Measurements from ENCODE around the gene AACS.

AACS gene

GRCh38 chr12:125064492-125064891 is 743 bp upstream of the AACS start:
- peak overlapping the region; percentile 81 for H3K4me2 ChIP-seq (ENCODE audit: low read depth, low read length)
- H3K4me1 ChIP-seq (ENCODE audit: low read length) = no peaks in the 10 kb centered on the region
- peak overlapping the region; percentile 75; the same call in 1 of the 2 replicates for H2AFZ ChIP-seq (ENCODE audit: low read length)
- no peaks in the 10 kb centered on the region for H4K20me1 ChIP-seq (ENCODE audit: insufficient read depth, low read length)
- H3K79me2 ChIP-seq (ENCODE audit: low read length) = peaks cover 22% of the 10 kb centered on the region
- no peak for TF ChIP-seq EZH2 (optimal IDR thresholded peaks at IDR 0.05; ENCODE audit: low read depth, low read length)
- TF ChIP-seq EZH2phosphoT487 (IDR thresholded peaks at IDR 0.05; ENCODE audit: low read length) = no peak
- no peak overlapping the region for H3K27ac ChIP-seq (ENCODE audit: low read length)
- no peaks in the 10 kb centered on the region for H3K9me2 ChIP-seq (replicated peaks; ENCODE audit: insufficient read depth, low read length)
- peak overlapping the region; percentile 70 for H3K4me3 ChIP-seq (ENCODE audit: low read length)
- no peaks in the 10 kb centered on the region for H3K36me3 ChIP-seq (replicated peaks; ENCODE audit: insufficient read depth, low read length)
- peak overlapping the region; percentile 57; the same call in 1 of the 2 replicates for H3K9ac ChIP-seq (ENCODE audit: low read length)
- H3K9me3 ChIP-seq (replicated peaks; ENCODE audit: insufficient read depth, low read length) = no peaks in the 10 kb centered on the region
- no peaks in the 10 kb centered on the region for H3K27me3 ChIP-seq (replicated peaks; ENCODE audit: insufficient read depth, low read length)
- no peaks in the 10 kb centered on the region for H3F3A ChIP-seq (ENCODE audit: insufficient read depth, low read length)
- no peak for DNase-seq

GRCh38 chr12:125065919-125066570 is 810 bp downstream of the AACS start:
- H3K79me2 ChIP-seq (ENCODE audit: low read length) = peaks cover 24% of the 10 kb centered on the region
- no peaks in the 10 kb centered on the region for H3K9me3 ChIP-seq (replicated peaks; ENCODE audit: insufficient read depth, low read length)
- peak overlapping the region; percentile 76 for H3K4me3 ChIP-seq (ENCODE audit: low read length)
- no peaks in the 10 kb centered on the region for H3F3A ChIP-seq (ENCODE audit: insufficient read depth, low read length)
- no peaks in the 10 kb centered on the region for H3K4me1 ChIP-seq (ENCODE audit: low read length)
- H3K9ac ChIP-seq (ENCODE audit: low read length) = peak overlapping the region; percentile 69; the same call in 1 of the 2 replicates
- H3K27me3 ChIP-seq (replicated peaks; ENCODE audit: insufficient read depth, low read length) = no peaks in the 10 kb centered on the region
- no peaks in the 10 kb centered on the region for H4K20me1 ChIP-seq (ENCODE audit: insufficient read depth, low read length)
- no peaks in the 10 kb centered on the region for H3K36me3 ChIP-seq (replicated peaks; ENCODE audit: insufficient read depth, low read length)
- H3K27ac ChIP-seq (ENCODE audit: low read length) = no peak overlapping the region
- no peak for DNase-seq
- no peak for TF ChIP-seq EZH2 (optimal IDR thresholded peaks at IDR 0.05; ENCODE audit: low read depth, low read length)
- no peak for TF ChIP-seq EZH2phosphoT487 (IDR thresholded peaks at IDR 0.05; ENCODE audit: low read length)
- TF ChIP-seq CTCF (IDR thresholded peaks at IDR 0.05; ENCODE audit: low read length) = no peak
- H3K9me2 ChIP-seq (replicated peaks; ENCODE audit: insufficient read depth, low read length) = no peaks in the 10 kb centered on the region
- peak overlapping the region; percentile 35; the same call in 1 of the 2 replicates for H2AFZ ChIP-seq (ENCODE audit: low read length)
- H3K4me2 ChIP-seq (ENCODE audit: low read depth, low read length) = peak overlapping the region; percentile 73

- Histone ChIP-seq H3K4me1 (ENCODE audit: low read length) (no peaks in the 10 kb centered on the region), H3K4me2 (ENCODE audit: low read depth, low read length) (no peak overlapping the region), H3K36me3 (replicated peaks; ENCODE audit: insufficient read depth, low read length) (no peaks in the 10 kb centered on the region), H4K20me1 (ENCODE audit: insufficient read depth, low read length) (no peaks in the 10 kb centered on the region), H3K79me2 (ENCODE audit: low read length) (peaks cover 24% of the 10 kb centered on the region), H3K27me3 (replicated peaks; ENCODE audit: insufficient read depth, low read length) (no peaks in the 10 kb centered on the region), H3K9me3 (replicated peaks; ENCODE audit: insufficient read depth, low read length) (no peaks in the 10 kb centered on the region), H3K4me3 (ENCODE audit: low read length) (no peak overlapping the region), H3F3A (ENCODE audit: insufficient read depth, low read length) (no peaks in the 10 kb centered on the region), H3K9me2 (replicated peaks; ENCODE audit: insufficient read depth, low read length) (no peaks in the 10 kb centered on the region), H3K9ac (ENCODE audit: low read length) (no peak overlapping the region), H2AFZ (ENCODE audit: low read length) (no peak overlapping the region), H3K27ac (ENCODE audit: low read length) (no peak overlapping the region)
- TF ChIP-seq CTCF (IDR thresholded peaks at IDR 0.05; ENCODE audit: low read length) = no peak
- no peak for TF ChIP-seq EZH2 (optimal IDR thresholded peaks at IDR 0.05; ENCODE audit: low read depth, low read length)
- TF ChIP-seq EZH2phosphoT487 (IDR thresholded peaks at IDR 0.05; ENCODE audit: low read length) = no peak
- DNase-seq = no peak
Observed at GRCh38 chr12:125068391-125068790, 3.2 kb downstream of the AACS start.

GRCh38 chr12:125069616-125070015 is 4.4 kb downstream of the AACS start:
- TF ChIP-seq EZH2phosphoT487 (IDR thresholded peaks at IDR 0.05; ENCODE audit: low read length) (no peak), EZH2 (optimal IDR thresholded peaks at IDR 0.05; ENCODE audit: low read depth, low read length) (no peak), CTCF (IDR thresholded peaks at IDR 0.05; ENCODE audit: low read length) (no peak)
- no peaks in the 10 kb centered on the region for H3K9me3 ChIP-seq (replicated peaks; ENCODE audit: insufficient read depth, low read length)
- no peak for DNase-seq
- H3K4me1 ChIP-seq (ENCODE audit: low read length) = no peaks in the 10 kb centered on the region
- H2AFZ ChIP-seq (ENCODE audit: low read length) = no peak overlapping the region
- no peak overlapping the region for H3K4me2 ChIP-seq (ENCODE audit: low read depth, low read length)
- no peak overlapping the region for H3K9ac ChIP-seq (ENCODE audit: low read length)
- H3K36me3 ChIP-seq (replicated peaks; ENCODE audit: insufficient read depth, low read length) = no peaks in the 10 kb centered on the region
- no peak overlapping the region for H3K4me3 ChIP-seq (ENCODE audit: low read length)
- no peaks in the 10 kb centered on the region for H3F3A ChIP-seq (ENCODE audit: insufficient read depth, low read length)
- H3K79me2 ChIP-seq (ENCODE audit: low read length) = peaks cover 24% of the 10 kb centered on the region
- H4K20me1 ChIP-seq (ENCODE audit: insufficient read depth, low read length) = no peaks in the 10 kb centered on the region
- H3K27me3 ChIP-seq (replicated peaks; ENCODE audit: insufficient read depth, low read length) = no peaks in the 10 kb centered on the region
- H3K27ac ChIP-seq (ENCODE audit: low read length) = no peak overlapping the region
- no peaks in the 10 kb centered on the region for H3K9me2 ChIP-seq (replicated peaks; ENCODE audit: insufficient read depth, low read length)

Measured in MM.1S (cell line).